GM12878 (cell line): Measurements from ENCODE around the gene SPC24. TPM values are rescaled to one million over a fixed set of nuclear protein-coding genes. Genes with fewer than 3 reads are reported as not detected.

Experiments
- ATAC-seq: fragments of 200-7000 bp; cut with Tn5 transposase; 3 replicates; pipeline ENCODE4 v1.9.1; 2020; ENCODE audit warnings: mild to moderate bottlenecking, moderate library complexity
- BruUV-seq: library from RNA; stranded (reverse); fragments of 400-500 nt; replicated peaks from 2 replicates; lab custom pipeline; 2021; lab: Mats Ljungman, UMichigan
- CTCF ChIA-PET: fragments of 300-600 bp; sonication (Branson Sonifier 250); formaldehyde crosslinking; extraction: SDS; loops from one replicate; lab custom pipeline; 2021; ENCODE audit warnings: inconsistent platforms; lab: Yijun Ruan, JAX
- POLR2A ChIA-PET: fragments of 350-600 bp; formaldehyde crosslinking; extraction: SDS; loops from one replicate; lab custom pipeline; 2021; ENCODE audit warnings: inconsistent platforms; lab: Charles Lee
- RAD21 ChIA-PET: fragments of 300-600 bp; sonication (Branson Sonifier 250); formaldehyde crosslinking; loops from one replicate; lab custom pipeline; 2023; ENCODE audit warnings: antibody characterized with exemption; ENCODE audit not compliant: unreplicated experiment; lab: Charles Lee
- SMC1A ChIA-PET: fragments of 300-600 bp; sonication (Branson Sonifier 250); formaldehyde crosslinking; loops from one replicate; lab custom pipeline; 2023; ENCODE audit not compliant: unreplicated experiment, uncharacterized antibody; lab: Charles Lee
- DNase-seq: peaks from one replicate; pipeline ENCODE4 v3.0.0-alpha.2; 2011; ENCODE audit warnings: low read depth, low spot score
- FAIRE-seq: peaks from 3 replicates; lab custom pipeline; 2011; peaks lifted over from hg19 to GRCh38; lab: Jason Lieb, UNC
- H2AFZ ChIP-seq: 2 replicates; pipeline ENCODE4 v1.6.0; 2011; ENCODE audit warnings: low read depth, low read length, control low read depth; ENCODE audit not compliant: control insufficient read depth
- H3K27ac ChIP-seq: 2 replicates; pipeline ENCODE4 v1.5.1; 2011; ENCODE audit warnings: control low read depth; ENCODE audit not compliant: control insufficient read depth, insufficient read depth
- H3K27me3 ChIP-seq, 2 experiments: replicated peaks in 1 of 2; 2 replicates each; pipeline versions ENCODE4 v1.6.0 to v1.6.1; 2011; ENCODE audit warnings: low read length in 1 of 2; ENCODE audit not compliant: control insufficient read depth in 2 of 2, insufficient read depth in 2 of 2
- H3K36me3 ChIP-seq, 2 experiments: 2 replicates each; pipeline ENCODE4 v1.5.1; 2011; ENCODE audit warnings: low read length in 1 of 2; ENCODE audit not compliant: control insufficient read depth in 2 of 2, insufficient read depth in 2 of 2
- H3K4me1 ChIP-seq: 2 replicates; pipeline ENCODE4 v1.6.1; 2011; ENCODE audit warnings: mild to moderate bottlenecking, low read length, moderate library complexity, mixed read lengths; ENCODE audit not compliant: control insufficient read depth, insufficient read depth
- H3K4me2 ChIP-seq: 2 replicates; pipeline ENCODE4 v1.6.0; 2011; ENCODE audit warnings: control low read depth; ENCODE audit not compliant: control insufficient read depth, insufficient read depth
- H3K4me3 ChIP-seq: fragments of 200-600 bp; sonication (generic); 2 replicates; pipeline ENCODE4 v1.5.1; 2016
- H3K79me2 ChIP-seq: 2 replicates; pipeline ENCODE4 v1.6.0; 2011; ENCODE audit warnings: low read length; ENCODE audit not compliant: control insufficient read depth, insufficient read depth
- H3K9ac ChIP-seq: 2 replicates; pipeline ENCODE4 v1.8.0; 2011; ENCODE audit warnings: low read length, control low read depth, mixed read lengths; ENCODE audit not compliant: control insufficient read depth, insufficient read depth
- H3K9me3 ChIP-seq: replicated peaks from 3 replicates; pipeline ENCODE4 v1.5.1; 2011; ENCODE audit warnings: mild to moderate bottlenecking, low read length; ENCODE audit not compliant: control insufficient read depth, insufficient read depth
- H4K20me1 ChIP-seq: 2 replicates; pipeline ENCODE4 v1.6.0; 2011; ENCODE audit not compliant: control insufficient read depth, insufficient read depth
- BHLHE40 ChIP-seq, 2 experiments: fragments of 450-650 bp in 1 of 2; IDR thresholded peaks; 2 replicates each; pipeline ENCODE4 v1.6.1; 2011 to 2017; ENCODE audit warnings: low read depth in 2 of 2, borderline replicate concordance in 1 of 2, improper control_type of control experiment in 1 of 2, low read length in 1 of 2, mild to moderate bottlenecking in 1 of 2
- CEBPB ChIP-seq, 2 experiments: fragments of 150-350 bp in 1 of 2; IDR thresholded peaks; 2 replicates each; pipeline ENCODE4 v1.6.1; 2012 to 2014; ENCODE audit warnings: low read depth in 2 of 2, low read length in 2 of 2, borderline replicate concordance in 1 of 2, inconsistent platforms in 1 of 2
- EED ChIP-seq: sonication (generic); IDR thresholded peaks from 2 replicates; pipeline ENCODE4 v1.6.1; 2016; ENCODE audit warnings: antibody characterized with exemption, low read depth
- EP300 ChIP-seq, 2 experiments: fragments of 150-350 bp in 1 of 2; IDR thresholded peaks; 2 replicates each; pipeline ENCODE4 v1.6.1; 2011 to 2012; ENCODE audit warnings: low read depth in 2 of 2, low read length in 2 of 2, borderline replicate concordance in 1 of 2, improper control_type of control experiment in 1 of 2, inconsistent platforms in 1 of 2; ENCODE audit not compliant: control insufficient read depth in 1 of 2
- ETV6 ChIP-seq, 2 experiments: fragments of 450-650 bp in 1 of 2; IDR thresholded peaks in 1 of 2; conservative IDR thresholded peaks in 1 of 2; 2 replicates each; pipeline ENCODE4 v1.6.1; 2014; ENCODE audit warnings: antibody characterized with exemption in 1 of 2, borderline replicate concordance in 1 of 2, low read depth in 1 of 2, mild to moderate bottlenecking in 1 of 2, moderate library complexity in 1 of 2
- HCFC1 ChIP-seq: fragments of 150-350 bp; IDR thresholded peaks from 2 replicates; pipeline ENCODE4 v1.6.1; 2014; ENCODE audit warnings: low read length
- IKZF1 ChIP-seq: fragments of 450-650 bp; conservative IDR thresholded peaks from 2 replicates; pipeline ENCODE4 v1.6.1; 2017; ENCODE audit warnings: antibody characterized with exemption, mild to moderate bottlenecking
- IKZF2 ChIP-seq, 2 experiments: fragments of 450-650 bp; IDR thresholded peaks; 2 replicates each; pipeline ENCODE4 v1.6.1; 2017; ENCODE audit warnings: mild to moderate bottlenecking in 2 of 2, moderate library complexity in 2 of 2
- IRF4 ChIP-seq: IDR thresholded peaks from 2 replicates; pipeline ENCODE4 v1.6.1; 2011; ENCODE audit warnings: low read depth, low read length
- KDM1A ChIP-seq: fragments of 200-600 bp; sonication (generic); IDR thresholded peaks from 2 replicates; pipeline ENCODE4 v1.6.1; 2016; ENCODE audit warnings: borderline replicate concordance
- LARP7 ChIP-seq: fragments of 450-650 bp; IDR thresholded peaks from 2 replicates; pipeline ENCODE4 v1.6.1; 2017; ENCODE audit warnings: mild to moderate bottlenecking
- MTA3 ChIP-seq: IDR thresholded peaks from 2 replicates; pipeline ENCODE4 v1.6.1; 2012; ENCODE audit warnings: low read length, inconsistent platforms, borderline replicate concordance
- RAD21 ChIP-seq: IDR thresholded peaks from 2 replicates; pipeline ENCODE4 v1.6.1; 2011; ENCODE audit warnings: mild to moderate bottlenecking, low read depth, low read length, moderate library complexity; ENCODE audit not compliant: insufficient read depth
- SMC3 ChIP-seq: IDR thresholded peaks from 2 replicates; pipeline ENCODE4 v1.6.1; 2011; ENCODE audit warnings: low read length, improper control_type of control experiment, borderline replicate concordance
- SPI1 ChIP-seq: IDR thresholded peaks from 2 replicates; pipeline ENCODE4 v1.6.1; 2011; ENCODE audit warnings: low read depth, mild to moderate bottlenecking, low read length, moderate library complexity, borderline replicate concordance; ENCODE audit not compliant: insufficient read depth
- TCF3 ChIP-seq: IDR thresholded peaks from 2 replicates; pipeline ENCODE4 v1.6.1; 2012; ENCODE audit warnings: low read depth, mild to moderate bottlenecking, low read length, borderline replicate concordance; ENCODE audit not compliant: insufficient read depth
- YY1 ChIP-seq: IDR thresholded peaks from 2 replicates; pipeline ENCODE4 v1.6.1; 2011; ENCODE audit warnings: low read depth, mild to moderate bottlenecking, low read length
- WGBS: methylation state at CpG from one replicate; pipeline ENCODE4 v1.1.6; 2016; ENCODE audit warnings: low lambda C conversion rate; ENCODE audit not compliant: insufficient replicate concordance, insufficient coverage; ENCODE audit errors: missing lambda C conversion rate; 5-methylcytosine and 5-hydroxymethylcytosine counted together
- in situ Hi-C: fragments of 300-500 bp; cut with MboI; formaldehyde crosslinking; loops from 9 replicates; pipeline ENCODE4 v1.14.3; 2018; ENCODE audit warnings: mixed read lengths
- intact Hi-C: fragments of 100-400 bp; cut with micrococcal nuclease; formaldehyde crosslinking; loops from one replicate; pipeline ENCODE4 v1.14.2; 2022; ENCODE audit not compliant: unreplicated experiment
- polyA plus RNA-seq, 11 experiments: library from polyadenylated mRNA; depleted of rRNA in 4 of 11; unstranded in 6 of 11; stranded (reverse) in 5 of 11; fragments of >200 nt; fragmentation: Nextera tagmentation in 4 of 11; fragmentation: Illumina TruSeq in 1 of 11; extraction: Ambion mirVana in 4 of 11; extraction: Trizol in 1 of 11; gene quantifications; 1 replicate in 1 of 11; 2 replicates in 10 of 11; pipeline versions ENCODE4 v1.2.1 to v1.2.3, GENCODE V29; 2011 to 2016; ENCODE audit warnings: inconsistent platforms in 2 of 11, missing spikeins in 2 of 11, low read depth in 1 of 11
- total RNA-seq, 4 experiments: library from RNA; depleted of rRNA in 3 of 4; stranded (reverse); fragments of >200 nt in 3 of 4; fragmentation: Illumina TruSeq in 1 of 4; extraction: Trizol in 1 of 4; gene quantifications; 2 replicates each; pipeline versions ENCODE4 v1.2.1 to v1.2.3, GENCODE V29; 2013 to 2021
- TF ChIP-seq, protein P1 (sequence below), 3 experiments: IDR thresholded peaks in 2 of 3; conservative IDR thresholded peaks in 1 of 3; 2 replicates each; pipeline ENCODE4 v1.5.1; 2011; ENCODE audit warnings: low read depth in 3 of 3, low read length in 3 of 3, mild to moderate bottlenecking in 3 of 3, control low read depth in 2 of 3, moderate library complexity in 2 of 3, inconsistent platforms in 1 of 3, mixed read lengths in 1 of 3; ENCODE audit not compliant: control insufficient read depth in 2 of 3, insufficient read depth in 1 of 3; ENCODE audit errors: extremely low read depth in 1 of 3

Gene SPC24
- total and polyA plus RNA-seq, 10 of the 15 experiments (the other 5 are each of a cell fraction or from before 2014, with no cell fraction given): 9.4 to 72.6 (median 40.7) TPM

- no TSS peak for BruUV-seq
- WGBS: 9% methylated on average over 28 of the region's 28 CpGs
- peaks cover 9% of the 10 kb centered on the region for H3K4me1 ChIP-seq
- no peak overlapping the region for H3K27ac ChIP-seq
- no peak overlapping the region for H3K9ac ChIP-seq
- in situ Hi-C loops: no loop called here
- H3K79me2 ChIP-seq: no peaks in the 10 kb centered on the region
- FAIRE-seq (peak; percentile 56), ATAC-seq (peak; percentile 61), DNase-seq (no peak)
- CTCF ChIA-PET: interaction anchor here (0.6 to 4.1 kb wide), 7 partner anchors 9 to 102 kb away, joined by 3 to 15 read pairs (median 6); no protein-coding TSS in a partner anchor
- no peaks in the 10 kb centered on the region; the same call in 2 of the 3 replicates for H3K9me3 ChIP-seq
- H2AFZ ChIP-seq: peak overlapping the region; percentile 75
- intact Hi-C loops: loop anchor here (1.0 kb wide), 1 partner anchor 66 kb away; no protein-coding TSS in a partner anchor
- H3K4me2 ChIP-seq: peak overlapping the region; percentile 92
- RAD21 ChIA-PET: interaction anchor here (0.7 to 1.6 kb wide), 6 partner anchors 15 to 68 kb away, joined by 3 to 5 read pairs (median 4); partner anchors contain the start of gene SPC24
- peaks cover 0 to 3% of the 10 kb centered on the region in 2 experiments; a peak in 2 of 4 replicates for H3K36me3 ChIP-seq
- POLR2A ChIA-PET: no interaction called here
- no peaks in the 10 kb centered on the region for H4K20me1 ChIP-seq
- SMC1A ChIA-PET: interaction anchor here (1.0 to 1.6 kb wide), 2 partner anchors 67 to 70 kb away, joined by 3 to 5 read pairs; no protein-coding TSS in a partner anchor
- H3K4me3 ChIP-seq: peak overlapping the region; percentile 29; the same call in 1 of the 2 replicates
- no peaks in the 10 kb centered on the region for H3K27me3 ChIP-seq
- TF ChIP-seq SMC3: peak; percentile 81
- TF ChIP-seq TCF3: no peak
- 0 out of 2 replicates have a peak, but pooled peaks have one; percentile 18 for TF ChIP-seq SPI1
- TF ChIP-seq BHLHE40 (IDR thresholded peaks at IDR 0.05; ENCODE audit: borderline replicate concordance in 1 of 2, low read depth in 2 of 2, low read length in 1 of 2): peak in 1 of 2 experiments; percentile 20; a peak in 1 of 4 replicates
- no peak for TF ChIP-seq KDM1A
- TF ChIP-seq EED: peak; percentile 55; the same call in 1 of the 2 replicates
- 0 out of 2 replicates have a peak, but pooled peaks have one; percentile 24 for TF ChIP-seq YY1
- no peak for TF ChIP-seq IRF4
- no peak for TF ChIP-seq LARP7
- peak in 1 of 2 experiments; percentile 46; a peak in 1 of 4 replicates for TF ChIP-seq ETV6 (conservative IDR thresholded peaks at IDR 0.05 in 1 of 2, IDR thresholded peaks at IDR 0.05 in 1 of 2; ENCODE audit: borderline replicate concordance in 1 of 2, low read depth in 1 of 2)
- TF ChIP-seq IKZF1: peak; percentile 49; the same call in 1 of the 2 replicates
- peak; percentile 80 for TF ChIP-seq RAD21
- TF ChIP-seq, protein P1, sequence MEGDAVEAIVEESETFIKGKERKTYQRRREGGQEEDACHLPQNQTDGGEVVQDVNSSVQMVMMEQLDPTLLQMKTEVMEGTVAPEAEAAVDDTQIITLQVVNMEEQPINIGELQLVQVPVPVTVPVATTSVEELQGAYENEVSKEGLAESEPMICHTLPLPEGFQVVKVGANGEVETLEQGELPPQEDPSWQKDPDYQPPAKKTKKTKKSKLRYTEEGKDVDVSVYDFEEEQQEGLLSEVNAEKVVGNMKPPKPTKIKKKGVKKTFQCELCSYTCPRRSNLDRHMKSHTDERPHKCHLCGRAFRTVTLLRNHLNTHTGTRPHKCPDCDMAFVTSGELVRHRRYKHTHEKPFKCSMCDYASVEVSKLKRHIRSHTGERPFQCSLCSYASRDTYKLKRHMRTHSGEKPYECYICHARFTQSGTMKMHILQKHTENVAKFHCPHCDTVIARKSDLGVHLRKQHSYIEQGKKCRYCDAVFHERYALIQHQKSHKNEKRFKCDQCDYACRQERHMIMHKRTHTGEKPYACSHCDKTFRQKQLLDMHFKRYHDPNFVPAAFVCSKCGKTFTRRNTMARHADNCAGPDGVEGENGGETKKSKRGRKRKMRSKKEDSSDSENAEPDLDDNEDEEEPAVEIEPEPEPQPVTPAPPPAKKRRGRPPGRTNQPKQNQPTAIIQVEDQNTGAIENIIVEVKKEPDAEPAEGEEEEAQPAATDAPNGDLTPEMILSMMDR (IDR thresholded peaks at IDR 0.05 in 2 of 3, conservative IDR thresholded peaks at IDR 0.05 in 1 of 3; ENCODE audit: control insufficient read depth in 2 of 3, extremely low read depth in 1 of 3, insufficient read depth in 1 of 3, low read depth in 3 of 3, low read length in 3 of 3): peak; percentile 63 to 72 (median 70)
- peak in 1 of 2 experiments; percentile 14; a peak in 1 of 4 replicates for TF ChIP-seq IKZF2 (IDR thresholded peaks at IDR 0.05)
- TF ChIP-seq MTA3: no peak
- TF ChIP-seq EP300 (IDR thresholded peaks at IDR 0.05; ENCODE audit: borderline replicate concordance in 1 of 2, control insufficient read depth in 1 of 2, low read depth in 2 of 2, low read length in 2 of 2): no peak
- TF ChIP-seq CEBPB (IDR thresholded peaks at IDR 0.05; ENCODE audit: borderline replicate concordance in 1 of 2, low read depth in 2 of 2, low read length in 2 of 2): no peak
- no peak for TF ChIP-seq HCFC1
Measured at GRCh38 chr19:11137542-11138384, 17.8 kb downstream of the SPC24 start.
